Lung (tissue), 12 donors: Measurements from ENCODE around the gene NUBPL. TPM values are rescaled to one million over a fixed set of nuclear protein-coding genes. Genes with fewer than 3 reads are reported as not detected.

Experiments
- ATAC-seq: fragments of 200-7000 bp; cut with Tn5 transposase; one replicate; pipeline ENCODE4 v1.9.1; 2020; ENCODE audit warnings: moderate number of reproducible peaks; ENCODE audit not compliant: insufficient read depth, low FRiP score
- DNase-seq, 3 donors: peaks; one replicate each; pipeline ENCODE4 v3.0.0-alpha.2; 2013 to 2017
- H3K27ac ChIP-seq, 2 donors: one replicate each; pipeline ENCODE4 v1.5.1; 2013; ENCODE audit warnings: mild to moderate bottlenecking in 2 of 2, moderate library complexity in 2 of 2, control low read depth in 1 of 2, inconsistent platforms in 1 of 2, low read depth in 1 of 2, low read length in 1 of 2
- H3K27me3 ChIP-seq, 3 donors: one replicate each; pipeline ENCODE4 v1.5.1; 2013; ENCODE audit warnings: low read length in 2 of 3; ENCODE audit not compliant: control insufficient read depth in 3 of 3, insufficient read depth in 3 of 3
- H3K36me3 ChIP-seq, 4 donors: one replicate each; pipeline ENCODE4 v1.5.1; 2013; ENCODE audit warnings: low read length in 4 of 4, mild to moderate bottlenecking in 1 of 4, moderate library complexity in 1 of 4; ENCODE audit not compliant: control insufficient read depth in 4 of 4, insufficient read depth in 4 of 4
- H3K4me1 ChIP-seq, 5 donors: one replicate each; pipeline ENCODE4 v1.5.1; 2013; ENCODE audit warnings: low read length in 5 of 5, mild to moderate bottlenecking in 2 of 5, moderate library complexity in 1 of 5; ENCODE audit not compliant: control insufficient read depth in 5 of 5, insufficient read depth in 5 of 5
- H3K4me3 ChIP-seq: one replicate; pipeline ENCODE4 v1.5.1; 2013; ENCODE audit warnings: mild to moderate bottlenecking, control low read depth, moderate library complexity
- H3K9ac ChIP-seq, 2 donors: one replicate each; pipeline ENCODE4 v1.5.1; 2013; ENCODE audit warnings: low read length in 2 of 2, control low read depth in 1 of 2; ENCODE audit not compliant: insufficient read depth in 1 of 2
- H3K9me3 ChIP-seq, 4 donors: one replicate each; pipeline ENCODE4 v1.5.1; 2013; ENCODE audit warnings: low read length in 3 of 4, mild to moderate bottlenecking in 1 of 4, moderate library complexity in 1 of 4; ENCODE audit not compliant: control insufficient read depth in 4 of 4, insufficient read depth in 3 of 4
- CTCF ChIP-seq: IDR thresholded peaks from 2 replicates; pipeline ENCODE4 v1.5.1; 2012; ENCODE audit warnings: mild to moderate bottlenecking; ENCODE audit errors: control extremely low read depth, extremely low read depth
- WGBS, 2 donors: extraction: QIAGEN DNeasy Blood & Tissue Kit; methylation state at CpG; one replicate each; pipeline ENCODE4 v1.1.7; 2013; 5-methylcytosine and 5-hydroxymethylcytosine counted together
- polyA plus RNA-seq, 2 donors: library from polyadenylated mRNA; stranded (reverse); fragments of 200-250 nt; gene quantifications; one replicate each; pipeline ENCODE4 v1.2.1, GENCODE V29; 2013
- total RNA-seq, 2 donors: library from RNA; depleted of rRNA in 1 of 2; stranded (reverse); fragments of >200 nt in 1 of 2; gene quantifications; one replicate each; pipeline ENCODE4 v1.2.1, GENCODE V29; 2014 to 2021
- donor health status: control.
- donor health status: control.
- donor health status: Bipolar disorder and iron deficiency.
- donor health status: healthy.
- donor health status: DM: yes; HTN: yes; CAD: no.

The NUBPL gene
- total and polyA plus RNA-seq, 4 donors, result 3.0 to 20.9 (median 9.5) TPM

- TF ChIP-seq CTCF, result no peak
- DNase-seq, result peak; percentile 35 to 91 (median 90)
- no peak overlapping the region for H3K27ac ChIP-seq
These were observed 21.1 kb downstream of the NUBPL start for GRCh38 chr14:31582286-31582691.

GRCh38 chr14:31582836-31583452 is 21.7 kb downstream of the NUBPL start:
- Histone ChIP-seq H3K9me3 (no peaks in the 10 kb centered on the region), H3K9ac (no peak overlapping the region), H3K36me3 (no peaks in the 10 kb centered on the region), H3K4me1 (peaks cover 0 to 36% (median 12%) of the 10 kb centered on the region in 5 donors), H3K27me3 (no peaks in the 10 kb centered on the region), H3K27ac (peak overlapping the region in 1 of 2 donors; percentile 21), H3K4me3 (no peak overlapping the region)
- DNase-seq (peak in 2 of 3 donors; percentile 69 to 78), ATAC-seq (no peak)
- WGBS, 2 donors, result 52 to 69% methylated on average over 3 of the region's 3 CpGs
- no peak for TF ChIP-seq CTCF

More at GRCh38 chr14:31582286-31582691, 21.1 kb downstream of the NUBPL start:
- Histone ChIP-seq H3K4me1 (peaks cover 0 to 40% (median 13%) of the 10 kb centered on the region in 5 donors), H3K9ac (no peak overlapping the region), H3K4me3 (no peak overlapping the region), H3K36me3 (no peaks in the 10 kb centered on the region), H3K9me3 (no peaks in the 10 kb centered on the region), H3K27me3 (no peaks in the 10 kb centered on the region)
- WGBS, 2 donors, result 56 to 81% methylated on average over 1 of the region's 1 CpG
- ATAC-seq, result no peak

GRCh38 chr14:31590206-31590605 is 29.0 kb downstream of the NUBPL start:
- Histone ChIP-seq H3K9me3 (no peaks in the 10 kb centered on the region), H3K27me3 (no peaks in the 10 kb centered on the region), H3K4me1 (no peaks in the 10 kb centered on the region), H3K27ac (no peak overlapping the region), H3K4me3 (no peak overlapping the region), H3K36me3 (no peaks in the 10 kb centered on the region), H3K9ac (no peak overlapping the region)
- WGBS, 2 donors, result 47 to 80% methylated on average over 2 of the region's 2 CpGs
- no peak for TF ChIP-seq CTCF
- no peak for ATAC-seq
- no peak for DNase-seq

- Histone ChIP-seq H3K27me3 (no peaks in the 10 kb centered on the region), H3K27ac (no peak overlapping the region), H3K9ac (no peak overlapping the region), H3K9me3 (no peaks in the 10 kb centered on the region), H3K4me3 (no peak overlapping the region), H3K36me3 (no peaks in the 10 kb centered on the region), H3K4me1 (no peaks in the 10 kb centered on the region)
- no peak for TF ChIP-seq CTCF
- DNase-seq (no peak), ATAC-seq (no peak)
These were observed 30.9 kb downstream of the NUBPL start for GRCh38 chr14:31592122-31592521.
